NT2/D1 (cell line): ENCODE results near the gene LDLRAD4.
A peak's percentile ranks its signal among the peaks of the same experiment; 100 is the strongest.

ENCODE experiments used
- DNase-seq: peaks from one replicate; pipeline ENCODE4 v3.0.0-alpha.2; 2011; ENCODE audit warnings: low read depth, low spot score
- H3K27me3 ChIP-seq: 2 replicates; pipeline ENCODE4 v1.6.0; 2011; ENCODE audit warnings: mild to moderate bottlenecking; ENCODE audit not compliant: insufficient read length, insufficient read depth
- H3K36me3 ChIP-seq: 2 replicates; pipeline ENCODE4 v1.6.1; 2011; ENCODE audit warnings: mild to moderate bottlenecking, low read length, mixed read lengths; ENCODE audit not compliant: insufficient read depth, insufficient read length
- H3K4me1 ChIP-seq: 2 replicates; pipeline ENCODE4 v1.5.1; 2011; ENCODE audit not compliant: insufficient read depth, insufficient read length
- H3K4me3 ChIP-seq: 2 replicates; pipeline ENCODE4 v1.5.1; 2011; ENCODE audit warnings: low read depth; ENCODE audit not compliant: insufficient read length
- H3K9ac ChIP-seq: 2 replicates; pipeline ENCODE4 v1.6.0; 2011; ENCODE audit warnings: low read depth; ENCODE audit not compliant: insufficient read length
- H3K9me3 ChIP-seq: 2 replicates; pipeline ENCODE4 v1.5.1; 2011; ENCODE audit warnings: mild to moderate bottlenecking, low read length; ENCODE audit not compliant: insufficient read depth
- SUZ12 ChIP-seq: IDR thresholded peaks from 2 replicates; pipeline ENCODE4 v1.6.1; 2011; ENCODE audit not compliant: insufficient read length, insufficient read depth; ENCODE audit errors: extremely low read depth
- YY1 ChIP-seq: IDR thresholded peaks from 2 replicates; pipeline ENCODE4 v1.6.1; 2011; ENCODE audit not compliant: insufficient read length, insufficient read depth
- ZNF274 ChIP-seq: IDR thresholded peaks from 2 replicates; pipeline ENCODE4 v1.6.1; 2011; ENCODE audit warnings: mild to moderate bottlenecking, low read depth, low read length

LDLRAD4 gene

DNA sequence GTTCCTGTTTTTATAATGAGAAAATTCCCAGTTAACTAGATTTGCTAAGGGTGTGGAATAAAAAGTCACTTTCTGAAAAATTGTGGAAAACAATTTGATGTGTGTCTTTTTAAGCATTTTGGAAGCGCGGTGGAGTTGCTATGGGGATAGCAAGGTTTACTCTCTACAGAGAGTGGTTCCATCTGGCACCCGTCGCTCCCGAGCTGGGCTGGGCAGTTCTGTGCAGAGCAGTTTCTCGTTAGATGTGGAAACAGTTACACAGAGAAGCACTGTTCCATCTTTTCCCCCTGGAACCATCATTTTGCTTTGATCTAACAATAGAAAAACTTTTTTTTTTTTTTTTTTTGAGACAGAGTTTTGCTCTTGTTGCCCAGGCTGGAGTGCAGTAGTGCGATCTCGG is 17.4 kb downstream of the LDLRAD4 start:
- TF ChIP-seq YY1 (no peak), ZNF274 (no peak), SUZ12 (no peak)

GRCh38 chr18:13236411-13236810 is 17.9 kb downstream of the LDLRAD4 start:
- Histone ChIP-seq H3K4me1 (peaks cover 9% of the 10 kb centered on the region), H3K27me3 (no peaks in the 10 kb centered on the region), H3K9ac (no peak overlapping the region), H3K36me3 (no peaks in the 10 kb centered on the region), H3K9me3 (no peaks in the 10 kb centered on the region), H3K4me3 (no peak overlapping the region)
- no peak for TF ChIP-seq YY1
- TF ChIP-seq SUZ12 = no peak
- TF ChIP-seq ZNF274 = no peak
- DNase-seq = no peak

More for the DNA sequence above, 17.4 kb downstream of the LDLRAD4 start:
- H3K9ac ChIP-seq = no peak overlapping the region
- no peak for DNase-seq
- no peak overlapping the region for H3K4me3 ChIP-seq
- H3K9me3 ChIP-seq = no peaks in the 10 kb centered on the region
- H3K27me3 ChIP-seq = no peaks in the 10 kb centered on the region
- peaks cover 9% of the 10 kb centered on the region for H3K4me1 ChIP-seq
- H3K36me3 ChIP-seq = peaks cover 3% of the 10 kb centered on the region

DNA sequence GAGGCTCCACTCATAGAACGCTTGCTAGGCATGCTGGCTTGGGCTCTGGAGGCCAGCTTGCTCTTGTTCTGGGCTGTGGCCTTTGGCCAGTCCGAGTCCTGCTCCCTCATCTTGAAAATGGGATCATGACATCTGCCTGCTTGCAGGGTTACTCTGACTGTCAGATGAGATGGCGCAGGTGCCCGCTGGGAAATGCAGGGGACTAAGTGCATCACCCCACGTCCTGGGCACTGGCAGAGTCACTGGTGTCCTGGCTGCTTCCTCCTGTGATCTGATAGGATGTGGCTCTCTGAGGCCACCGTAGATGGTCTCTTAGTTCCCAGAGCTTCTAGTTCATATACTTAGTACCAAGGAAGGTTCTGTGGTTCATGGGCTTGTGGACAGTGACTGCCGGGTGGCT is 18.5 kb downstream of the LDLRAD4 start:
- no peaks in the 10 kb centered on the region for H3K27me3 ChIP-seq
- no peak overlapping the region for H3K4me3 ChIP-seq
- H3K9me3 ChIP-seq = no peaks in the 10 kb centered on the region
- DNase-seq = no peak
- H3K4me1 ChIP-seq = peaks cover 9% of the 10 kb centered on the region
- no peaks in the 10 kb centered on the region for H3K36me3 ChIP-seq
- H3K9ac ChIP-seq = no peak overlapping the region
- TF ChIP-seq SUZ12 = no peak

GRCh38 chr18:13237641-13238040 is 19.1 kb downstream of the LDLRAD4 start:
- peaks cover 9% of the 10 kb centered on the region for H3K4me1 ChIP-seq
- H3K9ac ChIP-seq = no peak overlapping the region
- TF ChIP-seq SUZ12 = no peak
- no peak for TF ChIP-seq YY1
- no peak for TF ChIP-seq ZNF274
- no peaks in the 10 kb centered on the region for H3K36me3 ChIP-seq
- H3K4me3 ChIP-seq = no peak overlapping the region
- DNase-seq = no peak
- H3K27me3 ChIP-seq = no peaks in the 10 kb centered on the region
- no peaks in the 10 kb centered on the region for H3K9me3 ChIP-seq

DNA sequence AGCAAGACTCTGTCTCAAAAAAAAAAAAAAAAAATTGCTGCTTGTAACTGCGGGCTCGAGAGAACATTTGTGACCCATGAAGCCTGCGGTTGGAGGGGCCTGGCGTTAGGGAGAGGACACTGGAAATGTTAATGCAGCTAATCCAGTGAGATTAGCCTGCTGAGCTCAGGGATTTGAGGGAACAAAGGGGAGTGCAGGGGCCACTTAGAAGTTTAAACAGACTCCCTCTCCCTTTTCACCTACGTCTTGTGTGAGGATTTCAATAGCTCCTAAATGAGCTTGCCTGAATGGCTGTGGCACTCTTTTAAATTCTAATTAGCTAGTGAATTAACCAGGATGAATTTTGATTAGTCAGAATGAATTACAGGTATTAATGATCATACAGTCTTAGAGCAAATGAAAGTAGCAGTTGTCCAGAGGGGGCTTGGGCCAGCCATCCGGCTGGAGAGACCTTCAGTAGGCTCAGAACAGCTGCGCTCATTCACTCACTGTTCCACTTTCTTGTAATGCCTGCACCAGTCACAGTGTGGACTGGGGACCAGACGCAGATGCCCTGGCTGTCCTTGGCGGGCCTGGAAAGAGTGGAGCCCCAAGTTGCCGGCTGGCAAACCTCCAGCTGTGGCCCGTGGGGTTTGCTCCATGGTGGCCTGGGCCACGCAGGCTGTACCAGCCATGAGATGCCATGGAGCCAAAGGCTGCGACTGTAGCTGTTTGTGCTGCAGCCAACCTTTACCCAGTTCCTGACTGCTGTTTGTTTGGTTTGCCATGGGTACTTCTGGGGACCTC is 20.8 kb downstream of the LDLRAD4 start:
- no peak for TF ChIP-seq ZNF274
- TF ChIP-seq SUZ12 = no peak
- TF ChIP-seq YY1 = no peak
- peak; percentile 59 for DNase-seq
- Histone ChIP-seq H3K27me3 (no peaks in the 10 kb centered on the region), H3K9me3 (no peaks in the 10 kb centered on the region), H3K9ac (no peak overlapping the region), H3K4me3 (no peak overlapping the region), H3K36me3 (no peaks in the 10 kb centered on the region), H3K4me1 (peaks cover 9% of the 10 kb centered on the region)

GRCh38 chr18:13240060-13240725 is 21.6 kb downstream of the LDLRAD4 start:
- Histone ChIP-seq H3K4me1 (peaks cover 9% of the 10 kb centered on the region), H3K27me3 (no peaks in the 10 kb centered on the region), H3K9ac (no peak overlapping the region), H3K36me3 (no peaks in the 10 kb centered on the region), H3K4me3 (no peak overlapping the region), H3K9me3 (no peaks in the 10 kb centered on the region)
- TF ChIP-seq YY1 (no peak), ZNF274 (no peak), SUZ12 (no peak)
- no peak for DNase-seq

DNA sequence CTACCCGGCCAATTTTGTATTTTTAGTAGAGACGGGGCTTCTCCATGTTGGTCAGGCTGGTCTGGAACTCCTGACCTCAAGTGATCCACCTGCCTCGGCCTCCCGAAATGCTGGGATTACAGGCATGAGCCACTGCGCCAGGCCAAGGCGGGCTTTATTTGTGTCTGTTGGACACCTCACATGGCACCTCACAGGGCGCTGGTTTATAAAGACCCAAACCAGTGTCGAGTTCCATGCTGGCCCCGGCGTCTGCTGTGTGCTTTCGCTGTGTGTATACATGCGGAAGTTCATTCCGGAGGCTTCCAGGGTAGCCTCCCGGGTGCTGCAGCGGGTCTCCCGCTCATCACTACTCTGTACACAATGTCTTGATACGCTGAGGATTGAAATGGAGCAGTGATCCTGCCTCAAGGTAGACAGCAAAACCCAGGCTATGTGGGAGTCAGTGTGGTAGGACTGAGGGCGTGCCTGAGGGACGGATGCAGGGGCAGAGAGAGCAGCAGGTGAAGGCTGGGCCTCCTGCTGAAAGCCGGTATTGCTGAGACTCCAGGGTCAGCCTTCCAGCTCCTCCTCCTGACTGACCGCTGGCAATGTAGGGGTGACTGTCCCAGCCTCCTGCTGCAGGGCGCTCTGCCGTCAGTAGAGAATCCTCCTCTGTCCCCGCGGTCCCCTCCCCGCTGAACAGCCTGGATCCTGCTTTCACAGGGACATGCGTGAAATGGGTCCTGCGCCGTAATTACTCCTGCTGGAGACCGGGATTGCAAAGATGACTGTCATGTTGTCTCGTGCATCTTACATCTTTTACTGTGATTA is 22.7 kb downstream of the LDLRAD4 start:
- TF ChIP-seq YY1 (no peak), ZNF274 (no peak), SUZ12 (no peak)
- DNase-seq = no peak
- Histone ChIP-seq H3K36me3 (no peaks in the 10 kb centered on the region), H3K4me3 (no peak overlapping the region), H3K9me3 (no peaks in the 10 kb centered on the region), H3K9ac (no peak overlapping the region), H3K4me1 (peaks cover 9% of the 10 kb centered on the region), H3K27me3 (no peaks in the 10 kb centered on the region)
